SK-N-SH (cell line): ENCODE results near the gene SH3PXD2A.

ENCODE experiments used
- CTCF ChIP-seq: fragments of 200-600 bp; sonication (generic); IDR thresholded peaks from 2 replicates; pipeline ENCODE4 v1.6.1; 2017; ENCODE audit warnings: antibody characterized with exemption, mild to moderate bottlenecking, moderate library complexity
- FOSL2 ChIP-seq: IDR thresholded peaks from 2 replicates; pipeline ENCODE4 v1.4.0; 2012; ENCODE audit warnings: low read depth, mild to moderate bottlenecking, moderate library complexity, borderline replicate concordance
- FOXJ3 ChIP-seq: sonication (generic); formaldehyde crosslinking; IDR thresholded peaks from 2 replicates; pipeline ENCODE4 v1.5.1; 2020; ENCODE audit warnings: mild to moderate bottlenecking, missing genetic modification reagents
- MAX ChIP-seq: IDR thresholded peaks from 2 replicates; pipeline ENCODE4 v1.4.0; 2012; ENCODE audit warnings: low read depth
- SIN3A ChIP-seq: IDR thresholded peaks from 2 replicates; pipeline ENCODE4 v1.6.1; 2012; ENCODE audit warnings: low read depth, mild to moderate bottlenecking, low read length, moderate library complexity, borderline replicate concordance
- ZBTB33 ChIP-seq: IDR thresholded peaks from 2 replicates; pipeline ENCODE4 v1.4.0; 2012; ENCODE audit warnings: low read depth, borderline replicate concordance

- TF ChIP-seq SIN3A (no peak), CTCF (no peak), FOSL2 (no peak), FOXJ3 (CRISPR knock-in tag) (no peak), ZBTB33 (no peak), MAX (no peak)
Measured at GRCh38 chr10:103740611-103741010, 114.8 kb downstream of the SH3PXD2A start.
